Testis (tissue), 3 donors: ENCODE data around the gene ATG10. TPM values are rescaled to one million over a fixed set of nuclear protein-coding genes. Genes with fewer than 3 reads are reported as not detected.

Experiments used
- DNase-seq: peaks from one replicate; pipeline ENCODE4 v3.0.0-alpha.2; 2019
- H3K27ac ChIP-seq, 2 donors: fragments of 200-600 bp; sonication (generic); one replicate each; pipeline ENCODE4 v1.5.1; 2019
- H3K27me3 ChIP-seq: fragments of 200-600 bp; sonication (generic); one replicate; pipeline ENCODE4 v1.5.1; 2019
- H3K36me3 ChIP-seq: fragments of 200-600 bp; sonication (generic); one replicate; pipeline ENCODE4 v1.5.1; 2017; ENCODE audit warnings: low read depth; ENCODE audit errors: missing control alignments
- H3K4me1 ChIP-seq: fragments of 200-600 bp; sonication (generic); one replicate; pipeline ENCODE4 v1.5.1; 2019
- H3K4me3 ChIP-seq, 2 donors: fragments of 200-600 bp; sonication (generic); one replicate each; pipeline ENCODE4 v1.5.1; 2017 to 2019
- H3K9me3 ChIP-seq: fragments of 200-600 bp; sonication (generic); one replicate; pipeline ENCODE4 v1.5.1; 2017
- POLR2A ChIP-seq: fragments of 450-650 bp; IDR thresholded peaks from one replicate; pipeline ENCODE4 v1.6.1; 2017; ENCODE audit warnings: antibody characterized with exemption, mild to moderate bottlenecking, moderate library complexity
- WGBS, 2 donors: methylation state at CpG; one replicate each; pipeline ENCODE4 v1.1.5; 2018; 5-methylcytosine and 5-hydroxymethylcytosine counted together
- intact Hi-C: fragments of 100-400 bp; cut with DNase I; formaldehyde crosslinking; loops from one replicate; pipeline ENCODE4 v1.15.1; 2023; ENCODE audit warnings: low total_unique reads
- polyA plus RNA-seq: library from polyadenylated mRNA; stranded (reverse); fragments of 350-450 nt; fragmentation: Illumina TruSeq; extraction: RNeasy Lipid Tissue Mini Kit (QIAGEN cat#74804); gene quantifications from one replicate; pipeline ENCODE4 v1.2.3, GENCODE V29; 2014; ENCODE audit warnings: low read depth, low replicate concordance; ENCODE audit not compliant: insufficient read depth
- total RNA-seq, 2 donors: library from RNA; depleted of rRNA; stranded (reverse); fragments of >200 nt; gene quantifications; one replicate each; pipeline ENCODE4 v1.2.3, GENCODE V29; 2016
- TF ChIP-seq, protein P1 (sequence below), 3 experiments: fragments of 450-650 bp in 2 of 3; fragments of 200-600 bp in 1 of 3; sonication (generic) in 1 of 3; IDR thresholded peaks; one replicate each; pipeline ENCODE4 v1.5.1; 2016 to 2019; ENCODE audit warnings: antibody characterized with exemption in 3 of 3, mild to moderate bottlenecking in 2 of 3, moderate library complexity in 1 of 3

Gene ATG10
- total and polyA plus RNA-seq, 3 donors from 2014 or later: 10.0 to 15.1 (median 14.4) TPM

DNA sequence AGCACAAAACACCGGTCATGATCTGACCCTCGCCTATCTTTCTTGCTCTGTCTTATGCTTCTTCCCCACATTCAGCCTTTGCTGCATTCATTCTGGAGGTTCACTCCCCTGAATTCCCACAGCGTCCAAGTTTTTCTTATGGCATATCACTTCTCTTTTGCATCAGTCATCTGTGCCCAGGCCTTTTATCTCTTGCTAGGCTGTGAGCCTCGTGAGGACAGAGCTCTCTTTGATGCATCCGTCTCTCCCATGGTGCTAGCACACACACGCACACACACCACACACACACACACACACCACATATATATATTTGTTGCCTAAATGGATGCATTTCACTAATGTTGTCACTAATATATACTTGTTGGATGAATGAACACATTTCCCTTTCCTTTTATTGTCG lies 45.8 kb upstream of the ATG10 start:
- WGBS, 2 donors: 66 to 73% methylated on average over 7 of the region's 7 CpGs
- DNase-seq: no peak
- Histone ChIP-seq H3K4me1 (peaks cover 3% of the 10 kb centered on the region), H3K4me3 (no peak overlapping the region), H3K9me3 (no peaks in the 10 kb centered on the region), H3K27me3 (no peaks in the 10 kb centered on the region), H3K27ac (no peak overlapping the region), H3K36me3 (no peaks in the 10 kb centered on the region)
- TF ChIP-seq, protein P1, sequence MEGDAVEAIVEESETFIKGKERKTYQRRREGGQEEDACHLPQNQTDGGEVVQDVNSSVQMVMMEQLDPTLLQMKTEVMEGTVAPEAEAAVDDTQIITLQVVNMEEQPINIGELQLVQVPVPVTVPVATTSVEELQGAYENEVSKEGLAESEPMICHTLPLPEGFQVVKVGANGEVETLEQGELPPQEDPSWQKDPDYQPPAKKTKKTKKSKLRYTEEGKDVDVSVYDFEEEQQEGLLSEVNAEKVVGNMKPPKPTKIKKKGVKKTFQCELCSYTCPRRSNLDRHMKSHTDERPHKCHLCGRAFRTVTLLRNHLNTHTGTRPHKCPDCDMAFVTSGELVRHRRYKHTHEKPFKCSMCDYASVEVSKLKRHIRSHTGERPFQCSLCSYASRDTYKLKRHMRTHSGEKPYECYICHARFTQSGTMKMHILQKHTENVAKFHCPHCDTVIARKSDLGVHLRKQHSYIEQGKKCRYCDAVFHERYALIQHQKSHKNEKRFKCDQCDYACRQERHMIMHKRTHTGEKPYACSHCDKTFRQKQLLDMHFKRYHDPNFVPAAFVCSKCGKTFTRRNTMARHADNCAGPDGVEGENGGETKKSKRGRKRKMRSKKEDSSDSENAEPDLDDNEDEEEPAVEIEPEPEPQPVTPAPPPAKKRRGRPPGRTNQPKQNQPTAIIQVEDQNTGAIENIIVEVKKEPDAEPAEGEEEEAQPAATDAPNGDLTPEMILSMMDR (IDR thresholded peaks at IDR 0.05): no peak
- TF ChIP-seq POLR2A: no peak
- intact Hi-C loops: no loop called here

DNA sequence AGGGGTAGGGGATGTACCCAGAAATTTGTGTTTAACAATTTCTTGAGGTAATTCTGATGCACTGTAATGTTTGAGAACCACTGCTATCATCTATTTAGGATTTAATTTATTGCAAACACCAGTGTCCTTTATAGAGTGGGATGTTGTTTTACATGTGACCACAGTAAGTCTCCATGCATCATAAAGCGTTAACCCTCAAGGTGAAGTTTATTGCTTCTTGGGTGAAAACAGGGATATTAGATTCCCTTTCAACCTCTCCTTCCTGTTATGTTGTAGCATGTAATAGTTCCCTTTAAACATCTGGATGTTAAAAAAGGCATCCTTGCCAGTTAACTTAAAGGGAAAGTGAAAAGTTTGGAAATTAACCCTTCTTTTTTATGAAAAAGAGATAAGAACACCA lies 35.8 kb upstream of the ATG10 start:
- Histone ChIP-seq H3K27me3 (no peaks in the 10 kb centered on the region), H3K4me1 (no peaks in the 10 kb centered on the region), H3K27ac (no peak overlapping the region), H3K36me3 (no peaks in the 10 kb centered on the region), H3K9me3 (no peaks in the 10 kb centered on the region), H3K4me3 (no peak overlapping the region)
- intact Hi-C loops: no loop called here
- no peak for DNase-seq
- TF ChIP-seq, protein P1 (IDR thresholded peaks at IDR 0.05): no peak
- no peak for TF ChIP-seq POLR2A
- WGBS, 2 donors: 67 to 72% methylated on average over 1 of the region's 1 CpG

DNA sequence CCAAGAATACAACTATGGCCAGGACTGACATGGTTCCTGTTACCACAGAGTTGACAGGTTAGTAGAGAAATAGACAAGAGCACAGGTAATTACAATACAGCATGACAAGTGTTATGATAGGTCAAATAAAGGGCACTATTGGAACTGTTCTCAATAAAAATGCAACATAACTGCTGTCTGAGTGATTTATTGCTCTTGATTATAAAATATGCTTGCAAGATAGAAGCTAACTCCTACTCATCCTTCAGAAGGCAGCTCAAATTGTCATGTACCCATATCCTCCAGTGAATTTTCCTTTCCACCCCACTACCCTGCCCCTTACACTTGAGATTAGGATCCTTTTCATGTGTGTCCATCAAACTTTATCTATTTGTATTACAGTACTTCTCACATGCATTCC lies 35.1 kb upstream of the ATG10 start:
- TF ChIP-seq POLR2A: no peak
- TF ChIP-seq, protein P1 (IDR thresholded peaks at IDR 0.05): no peak
- intact Hi-C loops: no loop called here
- H3K4me1 ChIP-seq: no peaks in the 10 kb centered on the region
- no peaks in the 10 kb centered on the region for H3K27me3 ChIP-seq
- no peak overlapping the region for H3K4me3 ChIP-seq
- H3K27ac ChIP-seq: no peak overlapping the region
- no peaks in the 10 kb centered on the region for H3K36me3 ChIP-seq
- H3K9me3 ChIP-seq: no peaks in the 10 kb centered on the region
- DNase-seq: no peak

DNA sequence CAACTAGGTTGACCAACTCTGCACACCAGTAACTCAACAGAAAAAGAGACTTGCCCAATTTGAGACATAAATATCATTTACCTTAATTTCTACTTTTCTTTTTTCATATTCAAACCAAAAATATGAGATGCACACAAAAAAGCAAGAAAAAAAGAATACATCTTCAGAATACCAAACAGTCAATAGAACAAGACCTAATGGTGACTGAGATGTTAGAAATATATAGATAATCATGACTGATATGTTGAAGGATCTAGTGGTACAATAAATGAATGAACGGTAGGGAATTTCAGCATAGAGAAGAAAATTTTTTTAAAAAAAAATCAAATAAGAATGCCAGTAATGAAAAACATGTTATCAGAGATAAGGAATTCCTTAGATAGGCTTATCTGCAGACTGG lies 29.1 kb upstream of the ATG10 start:
- Histone ChIP-seq H3K27me3 (no peaks in the 10 kb centered on the region), H3K4me1 (no peaks in the 10 kb centered on the region), H3K27ac (no peak overlapping the region), H3K9me3 (no peaks in the 10 kb centered on the region), H3K36me3 (no peaks in the 10 kb centered on the region), H3K4me3 (no peak overlapping the region)
- WGBS, 2 donors: 93% methylated on average over 1 of the region's 1 CpG
- DNase-seq: no peak
- TF ChIP-seq, protein P1 (IDR thresholded peaks at IDR 0.05): no peak
- no peak for TF ChIP-seq POLR2A
- intact Hi-C loops: no loop called here

DNA sequence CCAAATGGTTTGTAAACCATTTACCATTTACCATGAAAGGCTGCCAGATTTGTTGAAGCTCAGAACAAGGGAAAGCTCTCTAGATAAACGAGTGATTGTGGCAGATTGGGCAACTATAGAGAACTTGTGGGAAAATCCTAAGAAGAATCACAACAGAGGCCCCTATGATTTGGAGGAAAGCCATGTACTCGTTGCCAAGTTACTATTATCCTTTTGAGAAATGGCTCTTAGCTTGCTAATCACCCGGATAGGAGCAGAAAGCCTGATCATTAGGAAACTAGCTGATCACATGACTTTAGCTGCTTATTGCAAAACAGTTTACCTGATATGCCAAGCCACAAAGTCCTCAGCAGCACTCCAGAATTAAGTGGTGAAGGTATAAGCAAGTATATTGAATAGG lies 23.5 kb upstream of the ATG10 start:
- no peak for DNase-seq
- H3K4me3 ChIP-seq: no peak overlapping the region
- H3K9me3 ChIP-seq: no peaks in the 10 kb centered on the region
- peaks cover 5% of the 10 kb centered on the region for H3K4me1 ChIP-seq
- intact Hi-C loops: no loop called here
- no peak overlapping the region for H3K27ac ChIP-seq
- TF ChIP-seq POLR2A: no peak
- TF ChIP-seq, protein P1 (IDR thresholded peaks at IDR 0.05): no peak
- WGBS, 2 donors: 58 to 70% methylated on average over 3 of the region's 3 CpGs
- H3K36me3 ChIP-seq: no peaks in the 10 kb centered on the region
- H3K27me3 ChIP-seq: no peaks in the 10 kb centered on the region
